ENCODE measurements around the gene SERP2.

SERP2 gene

DNA sequence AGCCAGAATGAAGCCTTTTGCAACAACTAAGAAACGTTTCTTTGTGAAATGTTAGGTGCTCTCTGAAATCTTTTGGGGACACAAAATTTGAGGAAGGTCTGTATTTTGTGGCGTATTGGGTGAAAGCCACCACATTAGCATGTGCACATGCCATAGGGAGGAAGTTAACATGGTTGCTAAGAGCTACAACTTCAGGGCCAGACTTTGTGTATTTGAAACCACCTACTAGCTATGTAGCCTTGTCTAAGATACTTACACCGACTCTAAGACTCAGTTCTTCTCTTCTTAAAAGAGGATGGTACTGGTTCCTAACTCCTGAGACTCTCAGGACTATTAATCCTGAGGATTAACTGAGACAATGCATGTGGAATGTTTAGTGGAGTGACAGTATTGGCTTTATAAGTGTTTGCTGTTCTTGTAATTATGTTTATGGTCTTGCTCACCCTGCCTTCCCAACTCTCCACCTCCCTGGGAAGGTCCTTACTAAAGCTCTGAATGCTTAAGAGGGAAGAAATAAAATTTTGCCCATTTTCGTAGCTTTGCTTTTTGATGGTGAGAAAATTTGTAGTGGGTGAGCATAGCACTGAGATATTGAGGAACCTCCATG, 15.5 kb downstream of the SERP2 start:
- DNase-seq = no peak

DNA sequence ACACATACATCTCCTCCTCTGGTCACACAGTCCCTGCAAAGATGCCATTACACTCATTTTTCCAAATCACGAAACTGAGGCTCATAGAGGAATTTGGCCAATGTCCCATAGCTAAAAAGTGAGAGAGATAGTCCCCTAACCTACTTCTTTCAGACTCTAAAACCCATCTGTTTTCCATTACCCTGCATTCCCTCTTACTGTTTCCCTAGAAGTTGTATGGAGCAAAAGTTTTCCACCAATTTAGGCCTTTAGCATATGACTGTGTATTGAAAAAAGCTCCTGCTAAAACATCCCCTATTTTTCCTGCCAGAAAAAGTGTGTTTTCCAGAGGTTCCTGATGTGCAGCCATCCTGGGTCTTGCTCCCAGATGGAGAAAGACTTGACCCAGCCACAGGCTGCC, 16.3 kb downstream of the SERP2 start:
- DNase-seq = no peak

DNA sequence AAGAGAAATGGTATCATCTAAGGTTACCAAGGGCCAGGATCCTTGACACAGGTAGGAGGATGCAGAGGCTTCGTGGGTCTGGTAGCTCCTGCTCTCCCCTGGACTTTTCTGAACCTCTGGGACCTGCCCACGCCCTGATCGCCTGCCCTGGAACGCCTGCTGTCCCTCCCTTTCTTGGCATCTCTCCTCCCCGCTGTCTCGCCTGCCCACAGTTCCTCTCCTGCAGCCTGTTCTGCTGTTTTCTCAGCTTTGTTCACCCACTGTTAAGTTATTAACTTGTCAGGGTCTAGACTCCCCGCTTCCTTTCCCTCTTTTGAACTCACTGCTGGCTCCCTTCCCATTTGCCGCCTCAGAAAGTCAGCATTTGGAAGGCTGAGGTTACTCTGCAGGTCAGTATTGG, 19.8 kb downstream of the SERP2 start:
- no peak for DNase-seq

DNA sequence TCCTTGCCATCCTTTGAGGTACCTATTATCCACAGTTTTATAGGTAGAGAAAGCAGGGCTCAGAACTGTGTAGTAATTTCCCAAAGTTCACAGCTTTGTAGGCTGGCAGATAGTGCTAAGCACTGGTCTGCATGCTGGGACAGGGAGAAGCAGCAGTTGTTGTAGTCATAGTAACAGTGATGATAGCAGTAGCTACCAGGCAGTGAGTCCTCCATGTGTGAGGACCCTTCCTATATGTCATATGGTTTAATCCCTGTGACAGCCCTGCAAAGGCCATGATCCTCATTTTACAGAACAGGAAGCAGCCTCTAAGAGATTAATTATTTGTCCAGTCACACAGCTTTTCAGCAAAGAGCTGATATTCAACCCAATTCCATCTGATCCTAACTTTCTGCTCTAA, 21.0 kb downstream of the SERP2 start:
- no peak for DNase-seq

DNA sequence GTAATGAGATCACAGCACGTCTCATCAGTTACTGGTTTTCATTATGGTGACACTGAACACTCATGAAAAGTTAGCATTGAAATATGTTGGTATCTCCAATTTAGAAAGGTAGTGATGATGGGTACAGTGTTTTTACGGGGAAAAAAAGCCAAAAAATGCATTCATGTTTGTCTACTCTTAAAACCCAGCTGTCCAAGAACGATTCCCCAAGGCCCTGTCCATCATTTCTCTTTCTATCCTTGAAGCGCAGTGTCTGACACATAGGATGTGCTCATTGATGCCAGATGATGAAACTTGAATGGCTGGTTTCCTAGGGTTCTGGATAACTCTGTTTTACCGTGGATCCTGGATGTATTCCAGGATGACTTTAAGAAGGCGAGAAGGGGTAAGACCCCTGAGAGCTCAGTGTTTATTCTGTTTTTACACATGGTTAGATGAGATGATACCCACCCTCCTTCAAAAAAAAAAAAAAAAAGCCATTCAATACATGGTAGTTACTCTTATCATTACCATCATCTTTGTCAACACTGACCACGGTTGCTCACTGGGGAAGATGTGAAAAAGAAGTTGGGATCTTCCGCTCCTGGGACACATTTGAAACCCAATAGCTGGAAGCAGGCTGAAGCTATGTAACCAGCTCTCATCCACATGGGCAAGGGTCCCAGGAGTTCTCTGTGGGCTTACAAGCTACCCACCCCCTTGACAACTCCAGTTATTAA, 22.5 kb downstream of the SERP2 start:
- no peak for DNase-seq

DNA sequence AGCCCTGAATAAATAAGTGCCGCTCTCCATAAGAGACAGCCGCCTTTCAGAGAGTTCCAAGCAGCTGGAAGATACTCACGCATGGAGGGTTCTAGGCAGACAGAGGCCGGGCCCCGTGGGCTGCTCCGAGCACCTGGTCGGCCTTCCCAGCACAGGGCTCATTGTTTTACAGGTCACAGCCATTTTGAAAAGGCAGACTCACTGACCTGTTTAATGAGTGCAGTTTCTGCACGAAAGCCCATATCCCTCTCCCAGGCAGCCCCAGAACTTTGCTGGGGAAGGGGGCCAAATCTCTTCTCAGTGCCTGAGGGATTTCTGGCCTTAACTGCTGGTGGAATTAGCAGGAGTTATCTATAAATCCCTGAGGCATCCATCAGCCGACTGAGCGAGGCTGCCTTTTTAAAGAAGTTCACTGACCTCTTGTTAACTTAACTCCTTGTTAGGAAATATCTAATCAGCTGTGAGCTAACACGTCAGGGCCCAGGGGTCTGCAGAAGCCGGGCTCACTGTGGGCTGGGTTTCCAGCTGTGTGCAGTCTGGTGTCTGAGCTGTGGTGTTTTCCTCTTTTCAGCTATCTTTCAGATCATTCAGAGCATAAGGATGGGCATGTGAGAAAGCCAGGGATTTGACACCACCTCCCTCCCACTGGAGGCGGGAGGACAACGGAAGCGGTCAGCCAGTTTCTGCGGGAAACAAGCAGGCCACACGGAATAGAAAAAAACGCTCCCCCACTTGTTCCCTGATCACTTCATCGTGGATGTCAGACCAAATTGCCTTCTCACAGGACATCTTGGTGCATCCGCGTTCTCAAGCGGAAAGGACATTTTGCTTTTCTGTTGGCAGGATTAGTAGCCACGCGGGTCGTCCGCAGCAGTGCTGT, 23.3 kb downstream of the SERP2 start:
- no peak for DNase-seq

DNA sequence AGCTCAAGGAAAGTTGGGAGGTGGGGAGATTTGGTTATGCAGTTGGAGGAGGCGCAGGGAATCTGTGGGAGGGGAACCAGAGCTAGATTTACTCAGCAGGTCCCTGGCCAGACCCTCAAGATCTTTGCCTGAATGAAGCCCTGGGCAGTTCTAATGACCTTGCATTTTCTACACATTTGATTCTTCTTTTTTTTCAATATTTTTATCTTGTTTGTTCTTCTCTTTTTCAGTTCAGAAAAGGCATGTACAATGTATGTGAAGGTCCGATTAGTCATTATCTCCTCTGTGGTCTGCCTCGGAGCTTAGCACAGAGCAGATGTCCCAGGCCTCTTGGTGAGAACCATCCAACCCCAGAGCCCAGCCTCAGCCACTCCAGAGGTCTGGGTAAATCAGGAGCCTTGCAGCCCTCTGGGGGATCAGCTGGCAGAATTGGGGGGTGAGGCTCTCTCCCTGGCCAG, 24.2 kb downstream of the SERP2 start:
- no peak for DNase-seq

DNA sequence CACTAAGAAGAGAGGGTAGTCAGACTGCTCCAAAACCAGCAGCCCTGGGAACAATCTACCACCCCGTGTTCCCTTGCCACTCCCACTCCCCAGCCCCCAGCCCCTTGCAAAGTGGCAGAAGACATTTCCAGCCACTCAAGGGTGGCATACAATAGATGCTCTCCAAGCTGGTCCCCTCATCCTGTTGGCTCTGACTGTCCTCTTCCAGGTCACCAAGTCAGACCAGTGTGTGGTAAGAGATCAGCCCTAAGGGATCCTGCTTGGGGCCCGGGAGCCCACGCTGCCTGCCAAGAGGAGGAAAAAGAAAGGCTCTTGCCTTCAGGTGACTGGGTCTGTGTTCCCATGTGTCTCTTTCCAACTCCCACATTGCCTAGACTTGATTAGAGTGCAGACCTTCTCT, 25.0 kb downstream of the SERP2 start:
- no peak for DNase-seq

DNA sequence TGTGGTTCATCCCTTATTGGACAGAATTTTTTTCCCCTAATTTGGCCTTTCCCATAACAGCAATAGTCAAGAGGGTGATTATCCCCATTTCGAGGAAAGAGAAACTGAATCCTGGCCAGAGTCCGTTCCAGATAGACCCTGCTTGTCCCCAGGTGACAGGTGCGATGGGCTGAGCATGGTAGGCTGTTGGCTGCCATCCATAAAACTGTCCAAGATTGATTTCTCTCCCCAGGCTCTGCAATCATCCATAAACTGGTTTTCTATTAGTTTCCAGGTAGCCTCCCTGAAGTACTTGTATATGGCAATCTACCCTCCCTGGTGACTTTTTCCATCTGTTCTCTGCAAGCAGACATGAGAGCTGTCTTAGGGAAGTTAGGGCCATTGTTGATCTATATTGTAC, 25.4 kb downstream of the SERP2 start:
- peak; percentile 33 for DNase-seq

DNA sequence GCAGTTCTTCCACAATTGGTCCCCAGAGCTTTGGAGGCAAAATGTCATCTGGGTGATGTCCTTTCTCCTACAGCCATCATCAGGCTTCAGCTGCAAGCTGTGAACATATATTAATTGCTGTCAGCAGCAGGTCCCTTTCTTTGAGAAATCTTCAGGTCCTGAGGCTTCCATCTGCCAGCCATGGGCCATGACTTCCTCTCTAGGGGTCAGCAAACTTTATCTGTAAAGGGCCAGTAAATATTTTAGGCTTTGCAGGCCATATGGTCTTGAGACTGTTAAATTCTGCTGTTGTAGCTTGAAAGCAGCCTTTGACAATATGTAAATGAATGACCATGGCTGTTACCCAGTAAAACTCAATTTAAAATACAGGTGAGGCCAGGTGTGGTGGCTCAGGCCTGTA, 27.1 kb downstream of the SERP2 start:
- no peak for DNase-seq

DNA sequence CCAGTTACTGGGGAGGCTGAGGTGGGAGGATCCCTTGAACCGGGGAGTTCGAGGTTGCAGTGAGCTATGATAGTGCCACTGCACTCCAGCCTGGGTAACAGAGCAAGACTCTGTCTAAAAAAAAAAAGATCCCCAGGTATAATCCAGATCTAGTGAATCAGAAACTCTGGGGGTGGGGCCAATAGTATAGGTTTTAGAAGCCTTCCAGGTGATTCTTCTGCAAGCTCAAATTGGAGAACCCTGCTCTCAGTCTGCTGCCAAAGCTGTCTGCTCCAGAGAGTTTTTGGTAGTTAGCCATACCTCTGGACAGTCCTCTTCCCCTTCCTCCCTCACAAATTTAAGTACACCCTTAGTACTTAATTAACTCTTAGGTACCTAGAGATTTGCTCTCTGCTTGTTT, 28.0 kb downstream of the SERP2 start:
- no peak for DNase-seq

DNA sequence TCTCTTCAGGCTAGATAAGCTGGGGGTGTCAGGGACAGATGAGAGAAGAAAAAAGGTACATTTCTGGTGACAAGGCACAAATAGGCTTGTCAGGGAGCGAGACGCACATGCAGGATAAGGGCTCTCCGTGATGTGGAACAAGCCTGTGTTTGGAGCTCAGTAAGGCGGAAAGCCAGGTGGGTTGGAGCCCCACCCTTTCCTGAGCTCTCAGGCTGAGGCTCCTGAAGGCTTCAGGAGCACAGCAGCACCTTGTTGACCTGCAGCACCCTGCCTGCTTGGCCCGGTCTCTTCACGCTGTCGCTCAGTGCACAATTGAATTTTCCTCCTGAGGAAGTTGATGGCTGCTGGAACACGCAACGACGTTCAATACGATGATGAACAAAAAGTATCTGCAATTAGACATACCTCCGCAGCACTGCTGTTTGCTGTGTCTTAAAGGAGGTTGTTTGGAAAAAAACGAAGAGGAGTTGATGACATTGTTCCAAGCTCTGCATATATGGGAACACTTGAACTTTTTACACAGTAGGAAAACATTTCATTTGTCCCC, 29.3 kb downstream of the SERP2 start:
- DNase-seq = peak; percentile 51

DNA sequence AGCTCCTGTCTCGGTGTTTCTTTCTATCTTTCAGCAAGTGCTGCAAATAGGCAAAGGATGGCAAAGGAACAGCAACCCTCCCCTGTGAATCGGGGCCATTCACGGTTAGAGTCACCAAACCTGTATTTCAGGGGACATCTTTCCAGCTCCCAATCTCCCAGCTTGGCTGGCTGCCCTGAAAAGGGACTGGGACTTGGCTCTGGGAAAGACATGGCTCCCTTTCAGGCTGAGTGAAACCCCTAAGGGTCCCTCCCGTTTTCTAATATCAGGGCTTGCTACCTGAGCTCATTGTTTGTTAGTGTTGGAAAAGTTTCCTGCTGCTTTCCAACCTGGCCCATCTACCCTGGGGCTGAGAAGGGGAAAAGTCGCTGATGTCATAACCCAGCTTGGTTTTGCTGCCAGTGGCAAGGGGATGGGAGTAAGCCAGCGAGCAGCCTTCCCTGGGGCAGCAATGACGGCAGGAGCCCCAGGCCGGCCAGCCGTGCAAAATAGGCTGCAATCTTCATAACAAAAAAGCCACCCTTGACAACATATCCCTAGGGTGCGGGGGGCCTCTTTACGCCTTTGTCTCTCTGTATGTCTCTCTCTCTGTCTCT, 29.9 kb downstream of the SERP2 start:
- peak; percentile 11 for DNase-seq

DNA sequence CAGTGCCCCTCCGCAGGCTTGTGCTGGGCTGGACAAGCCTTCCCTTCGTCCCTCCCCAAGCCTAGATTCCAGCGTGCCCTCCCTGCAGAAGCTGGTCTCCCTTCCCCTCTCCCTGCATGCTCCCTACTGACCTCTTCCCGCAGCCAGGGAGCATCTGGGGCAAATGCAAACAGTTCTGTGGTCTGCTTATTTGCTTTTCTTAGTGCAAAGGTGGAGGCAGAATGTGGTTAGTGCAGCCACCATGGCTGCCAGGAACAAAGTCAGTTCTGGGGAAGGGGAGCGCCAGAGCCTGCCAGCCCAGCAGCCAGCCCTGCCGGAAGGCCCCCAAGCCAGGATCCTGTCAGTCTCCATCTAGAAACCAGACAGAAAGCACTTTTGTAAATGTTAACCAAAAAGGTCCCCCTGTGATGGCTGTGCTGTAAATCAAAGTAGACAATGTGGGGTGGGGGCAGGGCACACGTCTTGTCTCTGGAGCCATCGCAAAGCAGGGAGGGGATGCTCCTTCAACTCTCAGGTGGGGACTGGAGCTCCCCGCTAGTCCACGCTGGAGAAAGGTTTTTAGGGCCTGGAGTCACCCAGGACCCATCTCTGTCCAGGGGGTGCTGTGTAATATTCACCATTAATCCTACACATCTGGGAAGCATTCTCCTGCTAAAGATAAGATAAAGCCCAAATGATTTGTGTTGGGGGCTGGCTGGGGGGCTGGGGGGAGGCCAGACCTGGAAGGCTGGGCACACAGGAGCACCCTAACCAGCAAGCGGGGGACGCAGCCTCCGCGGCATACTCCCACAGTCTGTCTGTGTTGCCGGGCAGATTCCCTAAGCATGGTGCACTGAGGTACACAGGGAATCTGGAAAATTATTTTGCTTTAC, 30.9 kb downstream of the SERP2 start:
- DNase-seq = peak; percentile 25

DNA sequence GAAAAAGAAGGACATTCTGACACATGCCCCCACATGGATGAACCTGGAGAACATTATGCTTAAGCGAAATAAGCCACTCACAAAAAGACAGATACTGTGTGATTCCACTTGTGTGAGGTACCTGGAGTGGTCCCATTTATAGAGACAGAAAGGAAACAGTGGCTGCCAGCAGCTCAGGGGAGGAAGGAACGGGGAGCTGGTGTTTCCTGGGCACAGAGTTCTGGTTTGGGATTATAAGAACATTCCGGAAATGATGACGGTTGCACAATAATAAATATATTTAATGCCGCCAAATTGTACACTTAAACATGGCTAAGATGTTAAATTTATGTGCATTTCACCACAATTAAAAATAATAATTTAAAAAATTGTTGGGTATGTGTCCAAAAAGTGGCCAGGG, 33.0 kb downstream of the SERP2 start:
- no peak for DNase-seq

DNA sequence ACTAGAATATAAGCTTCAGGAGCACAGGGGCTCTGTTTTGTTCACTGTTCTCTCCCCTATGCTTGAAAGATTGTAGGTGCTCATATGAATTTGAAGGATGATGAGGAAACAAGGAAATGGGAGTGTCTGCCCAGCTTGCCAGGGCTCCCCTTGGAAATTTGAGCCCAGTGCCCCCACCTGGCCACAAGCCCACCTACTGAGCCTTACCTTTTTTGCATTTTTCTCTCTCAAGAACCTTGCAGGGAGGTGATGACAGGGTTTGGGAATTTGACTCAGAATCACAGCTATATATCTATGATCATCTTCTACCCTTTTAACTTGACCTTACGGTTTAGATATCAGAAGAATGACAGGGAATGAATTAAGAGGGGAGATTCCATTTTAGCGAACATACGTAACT, 33.8 kb downstream of the SERP2 start:
- DNase-seq = no peak

DNA sequence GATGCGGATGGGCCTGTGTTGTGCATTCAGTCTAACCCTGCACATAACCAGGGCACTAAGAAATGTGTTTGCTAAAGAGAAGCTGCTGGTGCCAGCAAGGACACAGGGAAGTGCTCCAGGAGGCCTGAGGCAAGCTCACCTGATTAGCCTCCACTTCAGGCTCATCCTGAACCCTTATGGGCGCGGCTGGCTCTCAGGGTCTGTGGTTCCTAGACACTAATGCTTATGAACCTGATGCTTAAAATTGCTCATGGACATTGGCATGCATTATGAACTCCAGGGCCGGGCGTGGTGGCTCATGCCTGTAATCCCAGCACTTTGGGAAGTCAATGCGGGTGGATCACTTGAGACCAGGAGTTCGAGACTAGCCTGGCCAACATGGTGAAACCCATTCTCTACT, 34.3 kb downstream of the SERP2 start:
- no peak for DNase-seq

DNA sequence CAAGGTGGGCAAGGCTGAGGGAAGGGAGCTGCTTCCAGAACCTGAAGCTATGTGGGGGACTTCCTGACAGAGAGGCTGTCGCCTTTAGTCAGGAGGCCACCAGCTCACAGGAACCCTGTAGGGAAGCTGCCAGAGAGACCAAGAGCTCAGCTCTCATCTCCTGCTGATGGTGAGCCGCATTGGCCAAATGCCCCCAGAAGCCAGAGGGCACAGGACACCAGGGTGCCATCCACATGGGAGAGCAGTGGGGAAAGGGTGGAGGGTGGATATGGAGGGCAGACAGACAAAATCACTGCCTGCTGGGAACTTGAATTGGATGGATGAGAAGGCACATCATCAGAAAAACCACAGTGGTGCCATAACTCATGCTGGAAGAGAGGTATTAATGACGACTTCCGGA, 36.0 kb downstream of the SERP2 start:
- DNase-seq = no peak

DNA sequence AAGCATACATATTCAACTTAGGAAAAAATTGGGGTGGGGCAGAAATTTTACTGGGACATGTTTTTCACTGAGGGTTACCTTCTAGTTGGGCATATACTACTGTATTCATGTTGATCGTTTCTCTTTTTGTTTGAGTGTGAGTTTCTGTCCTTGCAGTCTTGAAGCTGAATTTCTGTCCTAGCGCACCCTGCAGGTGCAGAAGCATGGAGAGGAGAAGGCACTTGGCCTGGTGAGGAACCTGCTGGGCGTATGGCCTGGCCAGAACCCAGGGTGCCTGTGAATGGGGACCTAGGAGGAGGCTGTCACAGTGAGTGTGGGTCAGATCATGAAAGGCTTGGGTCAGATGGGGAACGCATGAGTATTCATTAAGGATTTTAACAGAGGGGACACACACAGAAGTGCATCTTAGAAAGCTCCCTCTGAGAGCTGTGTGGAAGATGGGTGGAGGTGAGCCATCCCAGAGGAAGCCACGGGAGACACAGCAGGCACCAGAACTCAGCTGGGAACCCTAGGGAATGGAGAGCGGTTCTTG, 36.8 kb downstream of the SERP2 start:
- DNase-seq = no peak

DNA sequence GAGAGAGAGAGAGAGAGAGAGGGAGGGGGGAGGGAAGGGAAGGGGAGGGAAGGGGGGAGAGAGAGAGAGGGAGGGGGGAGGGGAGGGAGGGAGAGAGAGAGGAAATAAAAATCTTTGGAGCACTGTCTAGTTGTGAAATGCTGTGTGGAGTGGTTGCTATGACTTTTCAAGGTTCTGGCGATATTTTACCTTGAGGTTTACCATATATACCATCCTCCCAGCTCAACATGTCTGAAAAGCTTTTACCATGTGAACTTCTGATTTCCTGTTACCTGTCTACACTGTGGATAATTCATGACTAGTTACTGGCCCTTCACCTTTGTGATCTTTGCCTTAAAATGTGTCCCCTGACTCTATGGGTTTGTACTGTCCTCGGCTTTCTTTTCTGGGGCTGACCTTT, 38.2 kb downstream of the SERP2 start:
- no peak for DNase-seq

DNA sequence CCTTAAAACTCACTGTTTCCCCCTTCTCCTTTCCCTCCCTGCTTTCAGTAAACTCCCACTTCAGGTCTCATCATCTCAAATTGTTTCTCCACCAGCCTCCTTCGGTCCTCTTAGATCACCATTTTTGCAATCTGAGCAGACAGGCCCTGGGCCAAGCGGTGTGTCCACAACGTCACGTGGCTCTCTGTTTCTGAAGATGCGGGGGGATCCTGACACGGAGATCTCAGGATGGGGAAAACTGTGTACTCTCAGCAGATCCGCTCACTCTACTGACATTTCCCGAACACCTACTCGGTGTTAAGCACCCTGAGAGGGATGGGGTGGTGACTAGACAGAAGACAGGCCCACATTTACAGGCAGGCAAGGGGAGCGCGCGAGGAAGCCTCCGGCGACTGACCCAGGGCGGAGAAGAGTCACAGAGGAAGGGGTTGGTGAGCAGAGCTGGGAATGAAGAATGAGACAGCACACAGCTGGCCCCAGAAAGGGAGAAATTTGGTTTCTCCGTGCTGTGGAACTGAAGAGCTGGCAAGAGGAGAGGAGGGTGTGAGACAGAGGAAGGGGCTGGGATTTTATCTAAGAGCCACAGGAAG, 38.8 kb downstream of the SERP2 start:
- no peak for DNase-seq

DNA sequence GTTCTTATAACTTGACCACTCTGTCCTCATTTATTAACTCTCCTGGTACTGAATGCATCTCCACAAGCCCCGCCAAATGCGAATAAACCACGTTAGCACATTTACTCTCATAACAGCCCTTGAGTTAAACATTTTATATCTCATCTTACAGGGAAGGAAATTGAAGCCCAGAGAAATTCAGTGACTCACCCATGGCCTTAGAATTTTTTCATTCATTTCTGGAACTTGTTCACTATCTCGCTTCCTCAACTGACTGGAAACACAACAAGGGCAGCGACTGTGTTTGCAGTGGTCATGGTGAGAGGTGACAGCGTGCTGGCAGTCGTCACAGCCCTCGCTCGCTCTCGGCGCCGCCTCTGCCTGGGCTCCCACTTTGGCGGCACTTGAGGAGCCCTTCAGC, 39.5 kb downstream of the SERP2 start:
- no peak for DNase-seq

Data from NCI-H2029 (cell line).